Activated naive CD8-positive, alpha-beta T cell treated with anti-CD3 and anti-CD28 coated beads, Interleukin-2, amount 50 U/mL, for 16 hours (primary cell): ENCODE measurements around the gene TPD52L1.
"Not testable (repeated sequence)": the region's sequence is repeated elsewhere in the genome, so short reads cannot be mapped to it uniquely, and the experiment has no call there.

Experiments
- DNase-seq: peaks from one replicate; pipeline ENCODE4 v3.0.0-alpha.2; 2020; ENCODE audit warnings: low read depth, low spot score

TPD52L1 gene

DNA sequence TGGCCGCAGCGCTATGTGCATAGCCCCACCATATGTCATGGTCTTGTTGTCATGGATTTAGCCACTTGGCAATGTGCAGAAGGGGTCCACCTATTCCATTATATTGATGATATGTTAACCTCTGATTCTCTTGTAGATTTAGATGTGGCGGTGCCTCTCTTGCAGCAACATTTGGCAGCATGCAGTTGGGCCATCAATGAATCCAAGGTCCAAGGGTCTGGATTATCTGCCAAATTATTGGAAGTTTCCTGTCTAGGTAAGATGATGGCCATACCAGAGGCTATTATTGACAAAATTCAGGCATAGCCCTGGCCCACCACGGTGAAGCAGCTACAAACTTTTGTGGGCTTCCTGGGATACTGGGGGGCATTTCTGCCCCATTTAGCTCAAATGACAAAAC, 116.8 kb downstream of the TPD52L1 start:
- DNase-seq: no peak

DNA sequence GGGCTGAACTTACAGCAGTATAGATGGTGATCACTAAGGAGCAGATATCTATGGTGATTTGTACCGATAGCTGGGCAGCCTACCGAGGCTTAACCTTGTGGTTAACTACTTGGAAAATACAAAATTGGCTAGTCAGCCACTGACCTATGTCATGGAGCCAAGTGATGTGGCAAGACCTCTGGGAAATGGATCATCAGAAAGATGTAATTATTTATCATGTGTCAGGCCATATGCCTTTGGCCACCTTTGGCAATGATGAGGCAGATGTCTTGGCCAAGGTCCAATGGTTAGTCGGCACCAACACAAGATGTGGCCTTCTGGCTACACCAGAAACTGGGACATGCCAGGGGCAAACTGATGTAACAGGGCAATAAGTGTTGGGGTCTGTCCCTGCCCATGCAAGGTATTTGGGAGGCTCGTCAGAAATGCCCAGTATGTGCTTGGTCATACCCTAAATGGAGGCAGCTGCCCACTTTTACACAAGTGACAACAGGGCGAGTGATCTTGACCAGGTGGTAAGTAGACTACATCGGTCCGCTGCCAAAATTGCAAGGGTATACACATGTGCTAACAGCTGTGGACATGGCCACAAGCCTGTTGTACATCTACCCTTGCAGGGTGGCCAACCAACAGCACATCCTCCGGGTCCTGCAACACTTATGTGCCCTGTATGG, 118.0 kb downstream of the TPD52L1 start:
- DNase-seq: no peak

DNA sequence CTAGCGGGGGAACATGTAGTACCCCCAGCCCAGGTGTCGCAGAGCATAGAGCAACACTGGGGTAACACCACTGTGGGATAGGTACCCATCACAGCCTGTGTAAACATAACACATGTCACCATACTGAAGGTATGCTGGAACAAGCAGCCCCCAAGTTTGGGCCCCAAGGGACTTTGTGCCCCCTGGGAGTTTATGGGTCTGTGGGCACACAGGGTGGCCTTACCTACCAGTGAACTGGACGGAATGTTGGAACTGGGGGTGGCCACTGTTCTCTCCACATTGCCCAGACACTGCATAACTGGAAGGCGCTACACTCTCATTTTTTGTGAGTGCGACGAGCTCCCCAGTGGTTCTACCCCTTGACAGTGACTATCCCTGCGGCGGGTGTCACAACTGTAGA, 119.7 kb downstream of the TPD52L1 start:
- DNase-seq: no peak

DNA sequence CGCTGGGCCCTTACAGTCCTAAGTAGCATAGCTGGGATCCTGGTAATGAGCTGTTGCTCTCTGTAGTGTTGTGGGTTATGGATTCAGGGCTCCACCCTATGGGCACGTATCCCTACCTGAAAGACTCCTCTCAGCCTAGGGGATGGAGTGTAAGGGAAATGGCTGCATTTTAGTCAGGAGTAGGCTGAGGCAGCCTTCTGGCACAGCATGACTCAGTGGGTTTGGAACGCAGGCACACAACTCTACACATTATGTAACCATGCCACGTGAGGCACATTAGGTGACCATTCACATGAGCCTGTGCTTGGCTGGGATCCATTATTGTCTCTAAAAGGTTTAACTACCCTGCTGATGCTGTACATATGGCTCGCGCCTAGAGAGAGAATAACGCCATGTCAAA, 120.4 kb downstream of the TPD52L1 start:
- no peak for DNase-seq

DNA sequence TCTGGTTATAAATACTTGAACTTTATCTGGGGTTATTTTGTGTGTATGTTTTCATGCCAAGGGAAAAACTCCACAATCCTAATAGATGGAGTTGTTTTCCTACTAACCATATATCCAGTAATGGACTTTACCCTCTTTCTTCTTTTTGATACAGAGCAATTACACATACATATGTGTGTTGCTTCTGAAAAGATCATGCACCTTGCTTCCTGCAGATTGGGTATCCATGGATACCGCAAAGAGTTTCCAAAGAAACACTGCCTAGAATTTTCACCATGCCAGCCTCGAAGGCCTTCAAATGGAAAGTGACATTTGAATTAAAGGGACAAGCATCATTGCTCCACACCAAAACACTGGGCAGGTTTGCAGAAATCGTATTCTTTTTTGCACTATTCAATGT, 121.4 kb downstream of the TPD52L1 start:
- DNase-seq: no peak

DNA sequence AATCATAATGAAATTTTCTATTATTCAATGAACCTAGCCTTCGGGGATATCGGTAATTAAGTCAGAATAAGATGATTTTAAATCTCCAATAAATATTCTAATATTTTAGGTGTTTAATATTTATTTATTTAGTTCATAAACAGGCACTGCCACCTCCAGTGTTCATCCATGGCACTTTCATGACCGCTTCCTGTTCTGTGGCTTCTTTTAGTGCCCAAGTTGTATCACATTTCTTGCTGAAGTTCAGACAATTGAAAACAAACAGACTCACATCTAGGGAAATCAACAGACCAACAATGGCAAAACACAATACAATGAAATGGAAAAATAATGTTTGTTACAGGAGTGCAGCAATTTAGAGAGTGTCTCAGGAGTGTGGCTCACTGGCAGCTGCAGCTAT, 122.2 kb downstream of the TPD52L1 start:
- no peak for DNase-seq

DNA sequence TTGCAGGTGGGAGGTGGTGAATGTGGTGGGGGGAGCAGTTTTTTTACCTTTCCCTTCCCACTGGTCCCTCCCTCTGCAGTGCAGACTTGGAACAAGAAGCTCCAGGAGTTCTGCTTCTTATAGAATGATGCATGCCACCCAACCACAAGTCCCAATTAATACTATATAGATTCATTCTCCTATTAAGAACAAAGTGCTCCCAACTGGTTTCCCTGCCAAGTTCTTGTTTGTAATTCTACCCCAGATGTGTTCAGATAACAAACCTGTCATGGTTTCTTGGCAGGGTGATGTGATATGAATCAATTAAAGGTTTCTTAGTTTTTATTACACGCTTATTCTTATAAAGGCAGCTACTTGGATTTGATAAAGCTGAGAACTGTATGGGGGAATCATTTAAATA, 124.3 kb downstream of the TPD52L1 start:
- no peak for DNase-seq

DNA sequence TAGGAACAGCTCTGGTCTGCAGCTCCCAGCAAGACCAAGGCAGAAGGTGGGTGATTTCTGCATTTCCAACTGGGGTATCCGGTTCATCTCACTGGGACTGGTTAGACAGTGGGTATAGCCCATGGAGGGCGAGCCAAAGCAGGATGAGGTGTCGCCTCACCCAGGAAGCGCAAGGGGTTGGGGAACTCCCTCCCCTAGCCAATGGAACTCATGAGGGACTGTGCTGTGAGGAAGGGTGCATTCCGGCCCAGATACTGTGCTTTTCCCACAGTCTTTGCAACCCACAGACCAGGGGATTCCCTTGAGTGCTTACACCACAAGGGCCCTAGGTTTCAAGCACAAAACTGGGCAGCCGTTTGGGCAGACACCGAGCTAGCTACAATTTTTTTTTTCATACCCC, 126.4 kb downstream of the TPD52L1 start:
- no peak for DNase-seq

DNA sequence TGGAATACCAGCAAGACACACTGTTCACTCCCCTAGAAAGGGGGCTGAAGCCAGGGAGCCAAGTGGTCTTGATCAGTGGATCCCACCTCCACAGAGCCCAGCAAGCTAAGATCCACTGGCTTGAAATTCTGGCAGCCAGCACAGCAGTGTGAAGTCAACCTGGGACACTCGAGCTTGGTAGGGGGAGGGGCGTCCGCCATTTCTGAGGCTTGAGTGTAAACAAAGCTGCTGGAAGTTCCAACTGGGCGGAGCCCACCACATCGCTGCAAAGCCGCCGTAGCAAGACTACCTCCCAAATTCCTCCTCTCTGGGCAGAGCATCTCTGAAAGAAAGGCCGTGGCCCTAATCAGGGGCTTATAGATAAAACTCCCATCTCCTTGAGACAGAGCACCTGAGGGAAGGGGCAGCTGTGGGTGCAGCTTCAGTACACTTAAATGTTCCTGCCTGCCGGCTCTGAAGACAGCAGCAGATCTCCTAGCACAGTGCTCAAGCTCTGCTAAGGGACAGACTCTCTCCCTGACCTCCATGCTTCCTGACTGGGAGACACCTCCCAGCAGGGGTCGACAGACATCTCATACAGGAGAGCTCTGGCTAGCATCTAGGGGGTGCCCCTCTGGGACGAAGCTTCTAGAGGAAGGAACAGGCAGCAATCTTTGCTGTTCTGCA, 126.9 kb downstream of the TPD52L1 start:
- not testable (repeated sequence) for DNase-seq

DNA sequence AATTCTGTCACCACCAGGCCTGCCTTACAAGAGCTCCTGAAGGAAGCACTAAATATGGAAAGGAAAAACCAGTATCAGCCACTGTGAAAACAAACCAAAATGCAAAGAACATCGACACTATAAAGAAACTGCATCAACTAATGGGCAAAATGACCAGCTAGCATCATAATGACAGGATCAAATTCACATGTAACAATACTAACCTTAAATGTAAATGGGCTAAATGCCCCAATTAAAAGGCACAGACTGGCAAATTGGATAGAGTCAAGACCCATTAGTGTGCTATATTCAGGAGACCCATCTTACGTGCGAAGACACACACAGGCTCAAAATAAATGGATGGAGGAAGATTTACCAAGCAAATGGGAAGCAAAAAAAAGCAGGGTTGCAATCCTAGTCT, 128.9 kb downstream of the TPD52L1 start:
- DNase-seq: not testable (repeated sequence)

DNA sequence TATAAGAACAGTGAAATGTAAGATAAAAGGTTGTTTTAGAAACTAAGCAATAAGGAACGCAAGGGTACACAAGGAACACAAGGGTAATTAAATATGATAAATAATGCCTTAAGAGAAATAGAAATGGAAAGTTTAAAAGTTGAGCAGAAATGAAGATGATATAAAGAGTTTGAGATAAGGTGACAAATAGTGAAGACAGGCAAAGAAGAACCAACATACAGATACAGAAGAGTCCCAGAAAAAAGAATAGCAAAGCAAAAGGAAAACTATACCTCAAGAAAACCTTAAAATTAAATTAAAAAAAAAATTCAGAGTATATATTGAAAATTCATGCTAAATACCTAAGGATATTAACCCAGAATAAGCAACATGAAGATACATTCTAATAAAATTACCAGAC, 131.8 kb downstream of the TPD52L1 start:
- no peak for DNase-seq

DNA sequence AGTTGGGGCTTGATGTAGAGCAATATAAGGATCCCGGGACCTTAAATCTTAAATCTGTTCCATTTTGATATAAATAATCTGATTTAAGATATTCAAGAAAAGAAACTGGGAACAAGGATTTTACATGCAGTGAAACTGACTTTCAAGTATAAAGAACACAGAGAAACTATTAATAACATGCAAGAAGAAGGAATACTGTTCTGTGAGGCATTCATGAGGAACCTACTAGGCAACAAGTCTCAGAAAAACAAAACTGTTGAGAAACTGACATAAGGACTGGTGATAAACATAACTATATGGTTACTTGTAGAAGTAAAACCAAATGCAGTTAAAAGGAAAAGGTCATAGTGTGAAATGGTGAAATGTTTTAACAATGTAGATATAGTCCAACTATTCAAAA, 132.4 kb downstream of the TPD52L1 start:
- DNase-seq: no peak

DNA sequence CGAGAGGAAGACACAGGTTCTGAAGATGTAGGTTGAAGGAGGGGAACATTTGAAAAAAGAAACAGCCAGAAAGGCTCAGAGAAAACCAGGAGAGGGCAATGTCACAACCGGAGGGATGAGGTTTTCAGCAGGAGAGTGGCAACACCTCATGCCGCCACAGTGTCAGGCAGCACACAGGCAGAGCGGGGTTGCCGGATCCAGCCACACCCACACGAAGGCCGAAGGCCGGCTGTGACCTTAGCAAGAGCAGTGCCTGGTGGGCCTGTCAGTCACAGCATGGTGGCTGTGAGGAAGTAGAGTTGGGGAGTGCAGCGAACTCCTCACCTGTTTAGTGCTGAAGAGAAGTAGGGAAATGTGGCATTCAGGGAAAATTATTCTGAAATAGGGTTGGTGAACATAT, 134.1 kb downstream of the TPD52L1 start:
- no peak for DNase-seq

DNA sequence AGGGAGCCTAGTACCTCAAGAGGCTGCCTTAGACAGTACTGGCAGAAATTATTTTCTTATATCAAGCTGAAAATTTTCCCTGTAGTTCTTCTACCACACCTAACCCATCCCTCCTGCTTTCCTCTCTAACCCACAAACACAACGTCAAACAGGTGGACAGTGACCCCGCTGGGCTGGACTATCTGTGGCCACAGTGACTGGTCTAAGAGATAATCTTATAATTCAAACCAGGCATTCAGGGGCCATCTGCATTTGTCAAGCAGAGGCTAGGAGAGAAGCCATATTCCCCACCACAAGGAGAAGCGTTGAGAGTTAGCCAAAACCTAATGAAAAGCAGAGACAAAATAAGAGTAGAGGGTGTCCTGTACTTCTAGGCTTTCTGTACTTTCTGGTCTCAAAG, 140.0 kb downstream of the TPD52L1 start:
- DNase-seq: no peak

DNA sequence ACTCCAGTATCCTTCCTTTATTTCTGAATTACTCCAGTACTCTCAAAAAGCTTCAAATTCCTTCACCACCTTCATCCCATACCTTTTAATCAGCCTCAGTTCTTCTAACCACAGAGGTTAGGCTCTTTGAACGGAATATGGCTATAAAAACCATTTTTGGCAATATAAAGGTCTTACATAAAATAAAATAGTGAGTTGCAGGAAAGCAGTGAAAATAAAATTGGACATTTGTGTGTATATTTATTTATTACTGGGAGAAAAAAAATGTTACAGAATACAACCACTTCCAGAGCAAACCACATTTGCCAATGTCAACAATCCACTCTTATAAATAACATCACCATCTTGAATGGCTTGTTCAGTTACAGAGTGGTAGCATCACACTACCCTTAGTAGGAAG, 140.5 kb downstream of the TPD52L1 start:
- DNase-seq: no peak

DNA sequence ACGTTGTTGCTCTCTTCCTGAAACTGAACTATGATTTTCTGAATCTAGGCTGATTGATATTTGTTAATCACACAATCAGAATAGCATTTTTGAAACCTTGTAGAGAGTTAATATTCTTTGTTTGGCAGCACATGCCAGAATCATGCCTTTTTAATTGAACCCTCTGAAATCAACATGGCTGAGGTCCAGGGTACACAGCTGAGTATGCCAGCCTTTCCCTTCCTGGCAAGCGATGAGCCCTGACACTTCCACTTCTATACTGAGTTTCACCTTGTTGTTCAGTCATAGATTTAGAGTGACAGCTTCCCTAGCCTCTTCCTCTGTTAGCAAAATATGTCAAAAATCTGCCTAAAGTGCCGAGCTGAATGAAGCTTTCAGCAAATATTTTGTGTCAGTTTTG, 141.4 kb downstream of the TPD52L1 start:
- no peak for DNase-seq

DNA sequence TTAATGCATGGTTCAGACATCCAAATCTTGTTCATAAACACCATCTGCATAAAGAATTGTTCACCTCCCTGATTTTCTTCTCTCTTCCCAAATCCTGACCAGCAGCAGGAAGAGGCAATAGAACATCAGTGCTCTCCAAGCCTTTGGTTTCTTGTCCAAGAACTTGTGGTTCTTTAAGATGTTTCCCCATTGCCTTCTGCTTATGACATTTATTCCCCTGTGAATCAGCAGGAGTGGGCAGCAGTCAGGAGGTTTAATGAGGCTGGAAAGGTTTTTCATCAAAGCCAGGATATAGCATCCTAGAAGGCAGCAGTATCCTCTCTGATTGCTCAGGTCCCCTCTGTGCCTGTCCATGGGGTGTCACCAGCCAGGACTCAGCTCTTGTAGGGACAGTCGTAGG, 142.9 kb downstream of the TPD52L1 start:
- DNase-seq: no peak

DNA sequence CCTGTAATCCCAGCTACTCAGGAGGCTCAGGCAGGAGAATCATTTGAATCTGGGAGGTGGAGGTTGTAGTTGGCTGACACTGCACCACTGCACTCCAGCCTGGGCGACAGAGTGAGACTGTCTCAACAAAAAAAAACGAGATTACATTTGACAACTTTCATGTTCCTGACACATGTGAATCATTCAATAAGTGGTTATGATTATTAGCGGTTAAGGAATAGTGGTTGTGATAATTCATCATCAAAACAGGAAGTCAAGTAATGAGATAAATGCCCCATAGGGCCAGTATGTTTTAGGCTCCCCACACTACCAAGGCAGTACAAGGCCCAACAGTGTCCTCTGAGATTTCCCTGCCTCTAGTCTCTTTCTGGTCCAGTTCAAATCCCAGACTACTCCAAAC, 145.7 kb downstream of the TPD52L1 start:
- DNase-seq: no peak

DNA sequence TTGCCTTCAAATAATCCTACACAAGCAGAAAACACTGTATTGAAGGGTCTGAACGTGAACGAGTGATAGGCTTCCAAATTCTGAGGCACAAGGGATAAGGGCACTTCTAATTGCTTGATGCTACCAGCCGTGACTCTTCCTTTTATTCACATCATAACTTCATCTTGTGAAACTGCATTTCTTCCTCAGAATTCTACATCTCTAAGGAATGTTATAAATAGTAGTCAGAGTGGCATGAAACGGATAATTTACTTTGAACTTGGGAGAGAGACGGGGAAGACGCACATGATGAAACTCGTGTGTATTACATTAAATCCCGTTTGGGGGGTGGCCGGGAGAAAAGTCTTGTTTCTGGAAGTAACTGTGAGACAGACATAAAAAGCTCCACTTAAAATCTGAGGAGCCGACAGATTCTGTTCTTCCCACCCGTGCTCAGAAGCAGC, 147.4 kb downstream of the TPD52L1 start:
- no peak for DNase-seq

DNA sequence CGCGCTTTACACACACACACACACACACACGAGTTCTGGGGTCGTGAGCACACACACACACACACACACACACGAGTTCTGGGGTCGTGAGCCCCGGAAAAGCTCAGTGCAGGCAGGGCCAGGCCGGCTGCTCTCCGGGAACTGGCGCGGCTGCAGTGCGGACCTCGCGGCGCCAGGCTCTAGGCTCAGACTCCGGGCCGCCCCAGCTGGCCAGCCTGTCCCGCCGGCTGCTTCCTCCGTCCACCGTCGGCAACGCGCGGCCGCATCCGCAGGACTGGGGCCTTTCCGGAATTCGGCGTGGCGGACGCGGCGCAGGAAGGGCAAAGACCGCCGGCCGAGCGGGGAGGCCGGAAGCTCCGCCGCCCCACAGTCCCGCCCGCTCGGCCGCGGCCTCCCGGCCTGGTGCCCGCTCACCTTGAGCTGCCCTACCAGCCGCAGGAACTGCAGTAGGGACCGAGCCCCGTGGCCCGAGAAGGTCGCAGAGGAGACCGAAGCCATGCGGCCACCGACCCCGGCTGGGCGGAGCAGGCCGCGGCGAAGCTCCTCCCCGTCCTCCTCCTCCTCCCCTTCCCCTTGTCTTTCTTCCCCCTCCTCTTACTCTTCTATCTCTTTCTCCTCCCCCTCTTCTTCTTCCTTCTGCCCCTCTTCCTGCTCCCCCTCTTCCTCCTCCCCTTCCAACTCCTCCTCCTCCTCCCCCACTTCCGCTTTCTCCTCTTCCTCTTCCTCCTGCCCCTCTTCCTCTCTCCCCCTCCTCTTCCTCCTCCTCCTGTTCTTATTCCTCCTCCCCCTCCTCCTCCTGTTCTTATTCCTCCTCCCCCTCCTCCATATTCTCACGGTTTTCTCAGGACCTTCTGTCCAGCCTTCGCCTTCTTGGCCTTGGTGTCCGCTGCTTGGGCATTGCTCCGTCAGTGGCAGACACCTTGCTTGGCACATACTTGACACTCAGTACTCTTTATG, 148.1 kb downstream of the TPD52L1 start, which contains the start of gene HDDC2:
Gene HDDC2 (minus strand): TSS at position 533 of the 957 bp plus-strand sequence. CDS start 35 bp downstream, at position 498.
- DNase-seq: peak; percentile 12

DNA sequence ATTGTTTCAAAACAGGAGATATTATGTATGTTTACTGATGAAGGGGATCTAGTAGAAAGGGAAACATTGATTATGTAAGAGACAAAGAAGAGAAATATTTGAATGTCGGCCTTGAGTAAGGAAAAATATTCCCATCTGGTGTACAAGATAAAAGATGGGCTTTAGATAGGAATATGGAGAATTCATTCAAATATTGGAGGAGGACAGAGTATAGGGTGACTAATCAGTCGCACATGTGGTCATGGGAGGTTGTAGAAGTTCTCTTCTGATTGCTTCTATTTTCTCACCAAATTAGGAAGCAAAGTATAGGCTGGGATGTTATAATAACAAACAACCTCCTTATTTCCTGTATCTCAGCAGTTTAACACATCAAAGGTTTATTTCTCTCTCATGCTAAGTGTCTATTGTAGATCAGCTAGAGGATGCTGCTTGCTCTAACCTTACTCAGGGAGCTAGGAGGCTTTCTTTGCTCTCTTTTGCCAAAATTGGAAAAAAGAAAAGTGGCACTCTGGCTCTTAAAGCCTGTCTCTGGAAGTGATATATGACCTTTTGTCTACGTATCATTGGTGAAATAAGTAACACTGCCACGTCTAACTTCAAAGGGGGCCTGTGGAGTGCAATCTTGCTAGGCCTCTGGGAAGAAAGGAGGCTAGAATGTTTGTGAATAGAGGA, 149.4 kb downstream of the TPD52L1 start:
- DNase-seq: no peak

DNA sequence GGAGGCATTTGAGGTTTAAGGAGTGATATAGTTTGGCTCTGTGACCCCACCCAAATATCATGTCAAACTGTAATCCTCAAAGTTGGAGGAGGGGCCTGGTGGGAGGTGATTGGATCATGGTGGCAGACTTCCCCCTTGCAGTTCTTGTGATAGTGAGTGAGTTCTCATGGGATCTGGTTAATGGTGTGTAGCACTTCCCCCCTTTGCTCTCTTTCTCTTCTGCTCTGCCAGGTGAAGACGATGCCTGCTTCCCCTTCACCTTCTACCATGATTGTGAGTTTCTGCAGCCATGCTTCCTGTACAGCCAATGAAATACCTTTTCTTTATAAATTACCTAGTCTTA, 149.9 kb downstream of the TPD52L1 start:
- no peak for DNase-seq
